ENCODE measurements around the gene WDR20. TPM values are rescaled to one million over a fixed set of nuclear protein-coding genes. Genes with fewer than 3 reads are reported as not detected.

Gene WDR20
- total and polyA plus RNA-seq, 2 of the 4 experiments (the other 2 are of a cell fraction): 20.3 to 27.4 TPM

DNA sequence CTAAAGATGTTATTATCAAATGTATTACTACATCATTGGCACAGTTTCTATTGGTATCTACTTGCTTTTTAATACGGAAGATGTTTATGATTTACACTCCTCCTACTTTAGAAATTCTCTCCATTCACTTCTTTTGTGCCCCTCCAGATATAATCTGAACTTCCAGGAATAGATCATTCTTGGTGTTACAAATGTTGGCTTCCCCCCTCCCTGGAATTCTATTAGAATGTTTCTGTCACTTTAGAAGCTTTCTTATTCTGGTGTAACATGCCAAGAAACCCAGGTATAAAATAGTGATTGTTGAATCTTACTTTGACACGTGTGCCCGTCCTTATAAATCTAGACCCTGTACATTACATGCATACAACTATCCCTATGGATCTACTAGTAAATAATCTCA, 1.2 kb upstream of the WDR20 start:
- no CpG with 5 or more reads among the region's 3 CpGs for WGBS, 2 experiments (ENCODE audit: extremely low coverage in 2 of 2, insufficient read length in 1 of 2)
- intact Hi-C loops (cut with micrococcal nuclease): loop anchor here (2.0 kb wide), 1 partner anchor 176 kb away; no protein-coding TSS in a partner anchor

More for the DNA sequence above, 1.2 kb upstream of the WDR20 start:
- H2AK9ac ChIP-seq (replicated peaks; ENCODE audit: low read depth, low read length, poor library complexity): no peak overlapping the region
- no peak overlapping the region for H2AK5ac ChIP-seq (ENCODE audit: low read depth, low read length)
- no peaks in the 10 kb centered on the region for H3K9me1 ChIP-seq (ENCODE audit: insufficient read depth, low read length)
- H4K8ac ChIP-seq (ENCODE audit: low read depth in 2 of 2, low read length in 2 of 2): no peak overlapping the region; a peak in 1 of 4 replicates
- H3K36me3 ChIP-seq (ENCODE audit: control insufficient read depth, insufficient read depth, low read length): peaks cover 2% of the 10 kb centered on the region
- no peak overlapping the region for H2BK5ac ChIP-seq (ENCODE audit: low read depth, low read length, poor library complexity, severe bottlenecking)
- H2BK15ac ChIP-seq (ENCODE audit: low read depth, low read length): no peak overlapping the region
- H3K9me3 ChIP-seq (ENCODE audit: control insufficient read depth, insufficient read depth, low read length): no peaks in the 10 kb centered on the region
- H3K56ac ChIP-seq (ENCODE audit: extremely low read depth, insufficient read depth, low read length): no peak overlapping the region
- ChIA-PET POLR2A (ENCODE audit: unreplicated experiment) (interaction anchor here (0.6 kb wide), 1 partner anchor 179 kb away, joined by 6 read pairs; no protein-coding TSS in a partner anchor), CTCF (no interaction called here)
- DNase-seq (no peak), ATAC-seq (ENCODE audit: low read depth) (no peak)
- H3K27ac ChIP-seq (ENCODE audit: insufficient read depth, low read length): no peak overlapping the region
- H3K4me3 ChIP-seq (ENCODE audit: insufficient read depth, low read depth, low read length): no peak overlapping the region
- H3K14ac ChIP-seq (replicated peaks; ENCODE audit: low read depth, low read length): no peak overlapping the region
- H2BK20ac ChIP-seq (ENCODE audit: low read depth, low read length): no peak overlapping the region
- H3K27me3 ChIP-seq (ENCODE audit: control insufficient read depth, insufficient read depth, low read length): no peaks in the 10 kb centered on the region
- no peak overlapping the region for H2AFZ ChIP-seq (replicated peaks; ENCODE audit: low read length, poor library complexity)
- H3K9ac ChIP-seq (ENCODE audit: low read depth, low read length): no peak overlapping the region
- no TSS peak for BruUV-seq (replicated peaks)
- H4K91ac ChIP-seq (ENCODE audit: insufficient read depth, low read depth, low read length): no peak overlapping the region
- H3K4me2 ChIP-seq (ENCODE audit: low read depth, low read length): no peak overlapping the region
- H2BK120ac ChIP-seq (ENCODE audit: low read depth, low read length): no peak overlapping the region
- peaks cover 22% of the 10 kb centered on the region for H4K20me1 ChIP-seq (ENCODE audit: insufficient read depth, low read length)
- H4K5ac ChIP-seq (ENCODE audit: low read depth, low read length): no peak overlapping the region
- H3K18ac ChIP-seq (ENCODE audit: low read depth, low read length): no peak overlapping the region
- H3K4ac ChIP-seq (ENCODE audit: low read depth, low read length): no peak overlapping the region
- H3K79me1 ChIP-seq (ENCODE audit: low read depth in 1 of 2, low read length in 2 of 2): peaks cover 3 to 32% of the 10 kb centered on the region in 2 experiments; a peak in 3 of 4 replicates
- in situ Hi-C loops (cut with MboI; ENCODE audit: low sequenced_read_pairs) (no loop called here), dilution Hi-C loops (cut with HindIII; ENCODE audit: low sequenced_read_pairs, unreplicated experiment) (no loop called here)
- TF ChIP-seq NFE2L2 (IDR thresholded peaks at IDR 0.05; ENCODE audit: low read depth, low read length) (no peak), BHLHE40 (IDR thresholded peaks at IDR 0.05; ENCODE audit: low read depth, low read length) (no peak), MAFK (IDR thresholded peaks at IDR 0.05; ENCODE audit: low read depth, low read length) (no peak), RFX5 (IDR thresholded peaks at IDR 0.05; ENCODE audit: low read depth, low read length) (no peak), MAZ (IDR thresholded peaks at IDR 0.05; ENCODE audit: borderline replicate concordance, low read depth, low read length) (no peak), CHD1 (IDR thresholded peaks at IDR 0.05; ENCODE audit: low read depth, low read length) (no peak), RCOR1 (IDR thresholded peaks at IDR 0.05; ENCODE audit: insufficient replicate concordance, low read length) (no peak), RAD21 (IDR thresholded peaks at IDR 0.05; ENCODE audit: low read length) (no peak), SMC3 (IDR thresholded peaks at IDR 0.05; ENCODE audit: low read depth, low read length) (no peak), CEBPB (IDR thresholded peaks at IDR 0.05; ENCODE audit: low read depth, low read length) (no peak), POLR2A (IDR thresholded peaks at IDR 0.05; ENCODE audit: low read depth, low read length) (no peak), FOS (IDR thresholded peaks at IDR 0.05; ENCODE audit: low read depth, low read length) (no peak), MXI1 (IDR thresholded peaks at IDR 0.05; ENCODE audit: borderline replicate concordance, low read depth, low read length) (no peak)
- TF ChIP-seq, protein P1, sequence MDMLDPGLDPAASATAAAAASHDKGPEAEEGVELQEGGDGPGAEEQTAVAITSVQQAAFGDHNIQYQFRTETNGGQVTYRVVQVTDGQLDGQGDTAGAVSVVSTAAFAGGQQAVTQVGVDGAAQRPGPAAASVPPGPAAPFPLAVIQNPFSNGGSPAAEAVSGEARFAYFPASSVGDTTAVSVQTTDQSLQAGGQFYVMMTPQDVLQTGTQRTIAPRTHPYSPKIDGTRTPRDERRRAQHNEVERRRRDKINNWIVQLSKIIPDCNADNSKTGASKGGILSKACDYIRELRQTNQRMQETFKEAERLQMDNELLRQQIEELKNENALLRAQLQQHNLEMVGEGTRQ (IDR thresholded peaks at IDR 0.05; ENCODE audit: low read depth, low read length): no peak
- TF ChIP-seq, protein P2, sequence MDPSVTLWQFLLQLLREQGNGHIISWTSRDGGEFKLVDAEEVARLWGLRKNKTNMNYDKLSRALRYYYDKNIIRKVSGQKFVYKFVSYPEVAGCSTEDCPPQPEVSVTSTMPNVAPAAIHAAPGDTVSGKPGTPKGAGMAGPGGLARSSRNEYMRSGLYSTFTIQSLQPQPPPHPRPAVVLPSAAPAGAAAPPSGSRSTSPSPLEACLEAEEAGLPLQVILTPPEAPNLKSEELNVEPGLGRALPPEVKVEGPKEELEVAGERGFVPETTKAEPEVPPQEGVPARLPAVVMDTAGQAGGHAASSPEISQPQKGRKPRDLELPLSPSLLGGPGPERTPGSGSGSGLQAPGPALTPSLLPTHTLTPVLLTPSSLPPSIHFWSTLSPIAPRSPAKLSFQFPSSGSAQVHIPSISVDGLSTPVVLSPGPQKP (IDR thresholded peaks at IDR 0.05; ENCODE audit: borderline replicate concordance, low read depth, low read length): no peak
- TF ChIP-seq, protein P3, sequence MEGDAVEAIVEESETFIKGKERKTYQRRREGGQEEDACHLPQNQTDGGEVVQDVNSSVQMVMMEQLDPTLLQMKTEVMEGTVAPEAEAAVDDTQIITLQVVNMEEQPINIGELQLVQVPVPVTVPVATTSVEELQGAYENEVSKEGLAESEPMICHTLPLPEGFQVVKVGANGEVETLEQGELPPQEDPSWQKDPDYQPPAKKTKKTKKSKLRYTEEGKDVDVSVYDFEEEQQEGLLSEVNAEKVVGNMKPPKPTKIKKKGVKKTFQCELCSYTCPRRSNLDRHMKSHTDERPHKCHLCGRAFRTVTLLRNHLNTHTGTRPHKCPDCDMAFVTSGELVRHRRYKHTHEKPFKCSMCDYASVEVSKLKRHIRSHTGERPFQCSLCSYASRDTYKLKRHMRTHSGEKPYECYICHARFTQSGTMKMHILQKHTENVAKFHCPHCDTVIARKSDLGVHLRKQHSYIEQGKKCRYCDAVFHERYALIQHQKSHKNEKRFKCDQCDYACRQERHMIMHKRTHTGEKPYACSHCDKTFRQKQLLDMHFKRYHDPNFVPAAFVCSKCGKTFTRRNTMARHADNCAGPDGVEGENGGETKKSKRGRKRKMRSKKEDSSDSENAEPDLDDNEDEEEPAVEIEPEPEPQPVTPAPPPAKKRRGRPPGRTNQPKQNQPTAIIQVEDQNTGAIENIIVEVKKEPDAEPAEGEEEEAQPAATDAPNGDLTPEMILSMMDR (conservative IDR thresholded peaks at IDR 0.05; ENCODE audit: low read depth, low read length): no peak
- no peaks in the 10 kb centered on the region for H3K4me1 ChIP-seq (ENCODE audit: control insufficient read depth, insufficient read depth, low read length)
- H3K23ac ChIP-seq (ENCODE audit: low read depth, low read length): no peak overlapping the region
